ENCODE measurements around the gene TRIM9.
A peak's percentile ranks its signal among the peaks of the same experiment; 100 is the strongest.
"Not testable (repeated sequence)": the region's sequence is repeated elsewhere in the genome, so short reads cannot be mapped to it uniquely, and the experiment has no call there.

The TRIM9 gene

GRCh38 chr14:50943261-50943942 is 151.5 kb downstream of the TRIM9 start:
- Histone ChIP-seq H3K4me1 (ENCODE audit: control insufficient read depth, insufficient read depth, low read length) (no peaks in the 10 kb centered on the region), H3K27me3 (ENCODE audit: control insufficient read depth, insufficient read depth, low read length, poor library complexity, severe bottlenecking) (peaks cover 9% of the 10 kb centered on the region), H3K36me3 (ENCODE audit: control insufficient read depth, insufficient read depth, low read length) (no peaks in the 10 kb centered on the region), H3K9me3 (ENCODE audit: control insufficient read depth, low read length) (no peaks in the 10 kb centered on the region), H3K4me3 (ENCODE audit: insufficient read depth, low read depth, low read length) (peak overlapping the region; percentile 74), H3K27ac (ENCODE audit: insufficient read depth, low read depth, low read length, poor library complexity, severe bottlenecking) (no peak overlapping the region)
- WGBS, 2 experiments, result 2 to 3% methylated on average over 26 of the region's 26 CpGs

DNA sequence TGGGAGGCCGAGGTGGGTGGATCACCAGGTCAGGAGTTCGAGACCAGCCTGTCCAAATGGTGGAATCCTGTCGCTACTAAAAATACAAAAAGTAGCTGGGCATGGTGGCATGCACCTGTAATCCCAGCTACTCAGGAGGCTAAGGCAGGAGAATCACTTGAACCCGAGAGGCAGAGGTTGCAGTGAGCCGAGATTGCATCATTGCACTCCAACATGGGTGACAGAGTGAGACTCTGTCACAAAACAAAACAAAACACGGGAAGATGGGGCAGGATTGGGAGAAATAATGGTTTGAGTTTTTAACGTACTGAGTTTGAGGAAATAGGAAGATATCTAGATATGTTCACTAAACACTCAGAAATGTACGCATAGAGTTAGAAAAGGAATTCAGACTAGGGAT is 153.3 kb downstream of the TRIM9 start:
- WGBS, 2 experiments, result 93 to 95% methylated on average over 8 of the region's 8 CpGs
- H3K4me1 ChIP-seq (ENCODE audit: control insufficient read depth, insufficient read depth, low read length); H3K4me3 ChIP-seq (ENCODE audit: insufficient read depth, low read depth, low read length); H3K36me3 ChIP-seq (ENCODE audit: control insufficient read depth, insufficient read depth, low read length); H3K27me3 ChIP-seq (ENCODE audit: control insufficient read depth, insufficient read depth, low read length, poor library complexity, severe bottlenecking); H3K27ac ChIP-seq (ENCODE audit: insufficient read depth, low read depth, low read length, poor library complexity, severe bottlenecking); H3K9me3 ChIP-seq (ENCODE audit: control insufficient read depth, low read length): not testable (repeated sequence)

DNA sequence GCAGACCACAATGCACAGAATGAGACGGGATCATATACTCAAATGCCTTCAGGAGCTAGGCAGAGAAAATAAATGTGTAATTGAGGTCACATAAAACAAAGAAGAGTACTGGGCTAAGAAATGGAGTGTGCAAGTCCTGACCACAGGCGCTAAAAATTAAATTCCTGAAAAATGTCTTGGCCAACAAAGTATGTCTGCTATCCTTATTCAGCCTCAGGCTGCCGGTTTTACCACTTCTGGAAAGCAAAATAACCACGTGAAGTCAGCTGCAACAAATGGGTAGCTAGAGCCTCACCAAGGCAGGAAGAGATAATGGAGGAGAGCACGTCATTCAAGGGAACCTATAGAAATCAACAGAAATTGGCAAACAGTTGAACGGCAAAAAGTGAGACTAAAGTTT is 153.8 kb downstream of the TRIM9 start:
- WGBS, 2 experiments, result 83 to 85% methylated on average over 6 of the region's 6 CpGs

DNA sequence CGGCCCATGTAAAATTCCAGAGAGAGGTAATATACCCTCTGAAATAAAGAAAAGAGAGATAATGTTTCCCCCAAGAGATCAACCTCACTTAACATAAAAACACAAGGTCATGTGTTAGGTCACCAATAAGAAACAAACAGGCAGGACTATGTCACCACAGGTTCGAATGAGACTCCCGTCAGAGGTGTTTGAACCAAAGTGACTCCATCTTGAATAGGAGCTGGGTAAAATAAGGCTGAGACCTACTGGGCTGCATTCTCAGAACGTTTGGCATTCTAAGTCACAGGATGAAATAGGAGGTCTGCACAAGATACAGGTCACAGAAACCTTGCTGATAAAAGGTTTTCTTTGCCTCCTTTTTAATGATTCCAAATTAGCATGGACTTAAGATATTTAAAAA is 157.1 kb downstream of the TRIM9 start:
- 86 to 92% methylated on average over 4 of the region's 4 CpGs for WGBS, 2 experiments
- no peak overlapping the region for H3K27ac ChIP-seq (ENCODE audit: insufficient read depth, low read depth, low read length, poor library complexity, severe bottlenecking)
- no peak overlapping the region for H3K4me3 ChIP-seq (ENCODE audit: insufficient read depth, low read depth, low read length)
- no peaks in the 10 kb centered on the region for H3K27me3 ChIP-seq (ENCODE audit: control insufficient read depth, insufficient read depth, low read length, poor library complexity, severe bottlenecking)
- H3K36me3 ChIP-seq (ENCODE audit: control insufficient read depth, insufficient read depth, low read length), result no peaks in the 10 kb centered on the region
- H3K9me3 ChIP-seq (ENCODE audit: control insufficient read depth, low read length), result no peaks in the 10 kb centered on the region
- no peaks in the 10 kb centered on the region for H3K4me1 ChIP-seq (ENCODE audit: control insufficient read depth, insufficient read depth, low read length)

More for the DNA sequence above, 153.8 kb downstream of the TRIM9 start:
- H3K9me3 ChIP-seq (ENCODE audit: control insufficient read depth, low read length), result no peaks in the 10 kb centered on the region
- no peaks in the 10 kb centered on the region for H3K36me3 ChIP-seq (ENCODE audit: control insufficient read depth, insufficient read depth, low read length)
- H3K27me3 ChIP-seq (ENCODE audit: control insufficient read depth, insufficient read depth, low read length, poor library complexity, severe bottlenecking), result peaks cover 9% of the 10 kb centered on the region
- H3K27ac ChIP-seq (ENCODE audit: insufficient read depth, low read depth, low read length, poor library complexity, severe bottlenecking), result no peak overlapping the region
- H3K4me1 ChIP-seq (ENCODE audit: control insufficient read depth, insufficient read depth, low read length), result no peaks in the 10 kb centered on the region
- no peak overlapping the region for H3K4me3 ChIP-seq (ENCODE audit: insufficient read depth, low read depth, low read length)

DNA sequence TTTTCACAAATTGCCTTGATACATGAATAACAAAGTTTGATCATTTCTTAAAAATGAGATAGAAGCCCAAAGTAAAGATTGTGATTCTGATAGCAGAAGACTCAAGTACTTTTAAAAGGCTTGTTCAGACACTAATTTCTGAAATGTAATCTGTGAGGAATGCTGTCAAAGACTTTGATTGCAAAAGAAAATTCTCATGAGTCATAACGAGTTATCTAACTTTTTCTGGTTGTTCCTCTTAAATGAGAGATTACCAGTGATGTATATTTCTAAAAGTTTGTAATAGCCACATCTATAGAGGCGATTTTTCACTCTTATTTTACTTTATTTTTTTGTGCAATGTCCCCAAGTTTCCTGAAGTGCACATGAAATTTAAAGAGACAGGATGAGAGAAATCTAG is 157.6 kb downstream of the TRIM9 start:
- Histone ChIP-seq H3K27me3 (ENCODE audit: control insufficient read depth, insufficient read depth, low read length, poor library complexity, severe bottlenecking) (no peaks in the 10 kb centered on the region), H3K27ac (ENCODE audit: insufficient read depth, low read depth, low read length, poor library complexity, severe bottlenecking) (no peak overlapping the region), H3K9me3 (ENCODE audit: control insufficient read depth, low read length) (no peaks in the 10 kb centered on the region), H3K36me3 (ENCODE audit: control insufficient read depth, insufficient read depth, low read length) (no peaks in the 10 kb centered on the region), H3K4me3 (ENCODE audit: insufficient read depth, low read depth, low read length) (no peak overlapping the region), H3K4me1 (ENCODE audit: control insufficient read depth, insufficient read depth, low read length) (no peaks in the 10 kb centered on the region)
- WGBS, 2 experiments, result 90 to 98% methylated on average over 2 of the region's 2 CpGs

GRCh38 chr14:50936882-50937281 is 158.0 kb downstream of the TRIM9 start:
- Histone ChIP-seq H3K36me3 (ENCODE audit: control insufficient read depth, insufficient read depth, low read length) (no peaks in the 10 kb centered on the region), H3K9me3 (ENCODE audit: control insufficient read depth, low read length) (no peaks in the 10 kb centered on the region), H3K27me3 (ENCODE audit: control insufficient read depth, insufficient read depth, low read length, poor library complexity, severe bottlenecking) (no peaks in the 10 kb centered on the region), H3K4me1 (ENCODE audit: control insufficient read depth, insufficient read depth, low read length) (no peaks in the 10 kb centered on the region), H3K4me3 (ENCODE audit: insufficient read depth, low read depth, low read length) (no peak overlapping the region), H3K27ac (ENCODE audit: insufficient read depth, low read depth, low read length, poor library complexity, severe bottlenecking) (no peak overlapping the region)
- 89% methylated on average over 2 of the region's 2 CpGs; no CpG with 5 or more reads in 1 of the 2 experiments for WGBS, 2 experiments

DNA sequence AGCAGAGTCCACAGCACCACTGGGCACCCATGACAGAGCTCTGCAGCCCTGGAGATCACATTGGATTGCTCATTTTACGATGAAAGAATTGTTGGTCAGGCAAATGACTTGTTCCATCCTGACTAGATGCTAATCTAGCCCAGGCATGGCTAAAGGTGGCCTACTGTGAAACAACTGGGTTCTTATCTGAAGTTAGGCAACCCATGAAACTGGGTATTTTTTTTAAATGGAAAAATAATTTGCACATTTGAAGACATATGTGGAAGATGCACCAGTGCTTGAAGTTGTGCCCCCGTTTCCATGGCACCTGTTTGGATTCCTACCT is 158.9 kb downstream of the TRIM9 start:
- no peaks in the 10 kb centered on the region for H3K9me3 ChIP-seq (ENCODE audit: control insufficient read depth, low read length)
- H3K4me3 ChIP-seq (ENCODE audit: insufficient read depth, low read depth, low read length), result no peak overlapping the region
- WGBS, 2 experiments, result 78 to 80% methylated on average over 2 of the region's 2 CpGs
- no peaks in the 10 kb centered on the region for H3K27me3 ChIP-seq (ENCODE audit: control insufficient read depth, insufficient read depth, low read length, poor library complexity, severe bottlenecking)
- H3K36me3 ChIP-seq (ENCODE audit: control insufficient read depth, insufficient read depth, low read length), result peaks cover 3% of the 10 kb centered on the region
- no peaks in the 10 kb centered on the region for H3K4me1 ChIP-seq (ENCODE audit: control insufficient read depth, insufficient read depth, low read length)
- no peak overlapping the region for H3K27ac ChIP-seq (ENCODE audit: insufficient read depth, low read depth, low read length, poor library complexity, severe bottlenecking)

GRCh38 chr14:50935126-50936015 is 159.5 kb downstream of the TRIM9 start:
- Histone ChIP-seq H3K4me3 (ENCODE audit: insufficient read depth, low read depth, low read length) (no peak overlapping the region), H3K27me3 (ENCODE audit: control insufficient read depth, insufficient read depth, low read length, poor library complexity, severe bottlenecking) (no peaks in the 10 kb centered on the region), H3K4me1 (ENCODE audit: control insufficient read depth, insufficient read depth, low read length) (no peaks in the 10 kb centered on the region), H3K9me3 (ENCODE audit: control insufficient read depth, low read length) (no peaks in the 10 kb centered on the region), H3K36me3 (ENCODE audit: control insufficient read depth, insufficient read depth, low read length) (peaks cover 4% of the 10 kb centered on the region), H3K27ac (ENCODE audit: insufficient read depth, low read depth, low read length, poor library complexity, severe bottlenecking) (no peak overlapping the region)
- 78 to 88% methylated on average over 5 of the region's 5 CpGs for WGBS, 2 experiments

DNA sequence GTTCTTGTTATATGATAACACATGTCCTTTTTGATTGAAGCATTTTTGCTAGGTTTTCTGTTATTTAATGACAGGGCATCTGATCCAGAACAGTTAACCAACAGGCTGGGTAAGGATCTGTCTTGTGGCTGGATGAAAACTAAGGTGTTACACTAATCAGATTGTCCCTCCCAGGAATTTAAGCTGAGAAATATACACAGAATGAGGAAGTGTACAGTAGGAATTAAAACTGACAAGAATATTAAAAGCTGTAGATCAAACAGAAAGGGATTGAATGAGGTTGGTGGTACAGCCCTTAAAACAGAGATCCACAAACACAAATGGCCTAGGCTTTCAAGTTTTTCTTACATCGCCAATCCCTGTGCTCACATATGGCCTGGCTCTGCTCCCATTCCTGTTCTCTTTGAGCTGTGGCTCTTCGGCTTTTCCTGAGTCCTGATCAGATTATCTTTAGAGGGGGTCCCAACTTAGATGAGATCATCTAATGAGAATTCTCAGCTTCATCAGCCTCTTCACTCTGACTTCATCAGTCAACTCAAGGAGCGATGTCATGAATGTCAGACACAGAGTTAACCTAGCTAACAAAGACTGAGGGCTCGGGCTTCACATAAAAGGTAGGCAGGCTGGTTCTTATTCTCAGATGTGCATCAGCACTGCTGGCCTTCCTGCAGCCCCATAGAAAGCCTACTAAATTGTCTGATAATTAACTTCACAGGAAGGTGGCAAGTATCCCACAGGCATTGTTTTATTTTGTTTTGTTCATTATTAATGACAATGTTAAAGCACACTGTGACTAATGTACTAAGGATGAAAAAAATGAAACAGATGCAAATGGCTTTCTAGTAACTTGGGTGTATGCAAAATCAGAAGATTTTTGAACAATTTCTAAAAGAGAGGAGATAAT is 162.1 kb downstream of the TRIM9 start:
- 79 to 86% methylated on average over 4 of the region's 4 CpGs for WGBS, 2 experiments

GRCh38 chr14:50932156-50932555 is 162.7 kb downstream of the TRIM9 start:
- H3K4me3 ChIP-seq (ENCODE audit: insufficient read depth, low read depth, low read length), result no peak overlapping the region
- no peaks in the 10 kb centered on the region for H3K27me3 ChIP-seq (ENCODE audit: control insufficient read depth, insufficient read depth, low read length, poor library complexity, severe bottlenecking)
- peaks cover 4% of the 10 kb centered on the region for H3K36me3 ChIP-seq (ENCODE audit: control insufficient read depth, insufficient read depth, low read length)
- no peak overlapping the region for H3K27ac ChIP-seq (ENCODE audit: insufficient read depth, low read depth, low read length, poor library complexity, severe bottlenecking)
- no peaks in the 10 kb centered on the region for H3K9me3 ChIP-seq (ENCODE audit: control insufficient read depth, low read length)
- no peaks in the 10 kb centered on the region for H3K4me1 ChIP-seq (ENCODE audit: control insufficient read depth, insufficient read depth, low read length)
- WGBS, 2 experiments, result 85 to 97% methylated on average over 1 of the region's 1 CpG

More for the DNA sequence above, 162.1 kb downstream of the TRIM9 start:
- Histone ChIP-seq H3K36me3 (ENCODE audit: control insufficient read depth, insufficient read depth, low read length) (peaks cover 4% of the 10 kb centered on the region), H3K9me3 (ENCODE audit: control insufficient read depth, low read length) (no peaks in the 10 kb centered on the region), H3K4me1 (ENCODE audit: control insufficient read depth, insufficient read depth, low read length) (no peaks in the 10 kb centered on the region), H3K27ac (ENCODE audit: insufficient read depth, low read depth, low read length, poor library complexity, severe bottlenecking) (peak overlapping the region; percentile 33), H3K27me3 (ENCODE audit: control insufficient read depth, insufficient read depth, low read length, poor library complexity, severe bottlenecking) (no peaks in the 10 kb centered on the region), H3K4me3 (ENCODE audit: insufficient read depth, low read depth, low read length) (no peak overlapping the region)
